ENCODE measurements around the gene ADM2. TPM values are rescaled to one million over a fixed set of nuclear protein-coding genes. Genes with fewer than 3 reads are reported as not detected.

The ADM2 gene
- total RNA-seq, 2 donors from 2014 or later: 0.08 TPM; not detected in 1

GRCh38 chr22:50507421-50507990, 26.2 kb downstream of the ADM2 start, which contains the start of gene LMF2:
Gene LMF2 (minus strand): TSS chr22:50507702. CDS start chr22:50507675, 27 bp downstream.
- peaks cover 0 to 33% of the 10 kb centered on the region in 2 donors for H3K4me1 ChIP-seq
- no peaks in the 10 kb centered on the region for H3K9me3 ChIP-seq
- DNase-seq (ENCODE audit: low spot score): peak; percentile 87
- H3K36me3 ChIP-seq: peaks cover 30% of the 10 kb centered on the region
- TF ChIP-seq CTCF (IDR thresholded peaks at IDR 0.05): no peak
- H3K27ac ChIP-seq: peak within 1 kb of the TSS; percentile 89 to 91
- no peaks in the 10 kb centered on the region for H3K27me3 ChIP-seq
- peak within 1 kb of the TSS; percentile 88 to 91 for H3K4me3 ChIP-seq

GRCh38 chr22:50507991-50508884, 26.9 kb downstream of the ADM2 start, which contains the start of gene NCAPH2:
Gene NCAPH2 (plus strand): TSS chr22:50508224. CDS start chr22:50508338, 114 bp downstream.
- H3K36me3 ChIP-seq: peaks cover 23% of the 10 kb centered on the region
- no peaks in the 10 kb centered on the region for H3K9me3 ChIP-seq
- peak within 1 kb of the TSS; percentile 89 to 91 for H3K27ac ChIP-seq
- no peak for TF ChIP-seq CTCF (IDR thresholded peaks at IDR 0.05)
- H3K4me3 ChIP-seq: peak within 1 kb of the TSS; percentile 88 to 91
- H3K4me1 ChIP-seq: peaks cover 0 to 33% of the 10 kb centered on the region in 2 donors
- H3K27me3 ChIP-seq: no peaks in the 10 kb centered on the region
- peak; percentile 97 for DNase-seq (ENCODE audit: low spot score)

GRCh38 chr22:50508897-50509296, 27.6 kb downstream of the ADM2 start:
- H3K27ac ChIP-seq: peak overlapping the region; percentile 82 to 91
- no peak for DNase-seq (ENCODE audit: low spot score)

GRCh38 chr22:50513175-50513574, 31.8 kb downstream of the ADM2 start:
- no peak for DNase-seq (ENCODE audit: low spot score)
- Histone ChIP-seq H3K4me3 (no peak overlapping the region), H3K27me3 (no peaks in the 10 kb centered on the region), H3K9me3 (no peaks in the 10 kb centered on the region), H3K27ac (no peak overlapping the region), H3K4me1 (peaks cover 0 to 14% of the 10 kb centered on the region in 2 donors), H3K36me3 (peaks cover 21% of the 10 kb centered on the region)
- TF ChIP-seq CTCF (IDR thresholded peaks at IDR 0.05): no peak

More at GRCh38 chr22:50508897-50509296, 27.6 kb downstream of the ADM2 start:
- TF ChIP-seq CTCF (IDR thresholded peaks at IDR 0.05): no peak
- no peaks in the 10 kb centered on the region for H3K27me3 ChIP-seq
- H3K4me1 ChIP-seq: peaks cover 0 to 33% of the 10 kb centered on the region in 2 donors
- H3K9me3 ChIP-seq: no peaks in the 10 kb centered on the region
- H3K4me3 ChIP-seq: peak overlapping the region; percentile 87 to 88
- peaks cover 19% of the 10 kb centered on the region for H3K36me3 ChIP-seq

GRCh38 chr22:50516068-50516467, 34.7 kb downstream of the ADM2 start:
- no peak for TF ChIP-seq CTCF (IDR thresholded peaks at IDR 0.05)
- no peak for DNase-seq (ENCODE audit: low spot score)
- no peaks in the 10 kb centered on the region for H3K27me3 ChIP-seq
- peaks cover 47% of the 10 kb centered on the region for H3K36me3 ChIP-seq
- H3K9me3 ChIP-seq: no peaks in the 10 kb centered on the region
- no peaks in the 10 kb centered on the region for H3K4me1 ChIP-seq
- H3K4me3 ChIP-seq: no peak overlapping the region
- no peak overlapping the region for H3K27ac ChIP-seq

All from right atrium auricular region (tissue), 2 donors.